SK-N-SH (cell line): Measurements from ENCODE around the gene E2F4. TPM values are rescaled to one million over a fixed set of nuclear protein-coding genes. Genes with fewer than 3 reads are reported as not detected.

Experiments used
- CTCF ChIA-PET: fragments of 300-600, 350-600 bp; formaldehyde crosslinking; extraction: SDS; loops from one replicate; lab custom pipeline; 2021; lab: Yijun Ruan, JAX
- POLR2A ChIA-PET: fragments of 350-600 bp; sonication (Branson Sonifier 250); formaldehyde crosslinking; extraction: SDS; loops from one replicate; lab custom pipeline; 2020; ENCODE audit warnings: antibody characterized with exemption, inconsistent platforms; lab: Yijun Ruan, JAX
- DNase-seq: peaks from one replicate; pipeline ENCODE4 v3.0.0; 2012
- H2AFZ ChIP-seq: fragments of 200-600 bp; sonication (generic); 2 replicates; pipeline ENCODE4 v1.8.1; 2016; ENCODE audit warnings: antibody characterized with exemption, mild to moderate bottlenecking, low read depth
- H3F3A ChIP-seq: fragments of 200-600 bp; sonication (generic); replicated peaks from 2 replicates; pipeline ENCODE3; 2016; ENCODE audit warnings: antibody characterized with exemption, mild to moderate bottlenecking; ENCODE audit not compliant: insufficient read depth
- H3K27ac ChIP-seq, 2 experiments: fragments of 200-500 bp in 1 of 2; fragments of 200-600 bp in 1 of 2; sonication (Bioruptor generic) in 1 of 2; sonication (generic), shearing (Covaris generic) in 1 of 2; 2 replicates each; pipeline versions ENCODE4 v1.5.1 to v1.6.1; 2014 to 2016; ENCODE audit warnings: low read depth in 2 of 2, inconsistent platforms in 1 of 2, low read length in 1 of 2, mild to moderate bottlenecking in 1 of 2, mixed read lengths in 1 of 2
- H3K27me3 ChIP-seq: fragments of 200-600 bp; sonication (generic), shearing (Covaris generic); 2 replicates; pipeline ENCODE4 v1.6.1; 2016; ENCODE audit warnings: mixed run types; ENCODE audit not compliant: insufficient read depth
- H3K36me3 ChIP-seq, 2 experiments: fragments of 200-500 bp in 1 of 2; fragments of 200-600 bp in 1 of 2; sonication (Bioruptor generic) in 1 of 2; sonication (generic) in 1 of 2; replicated peaks in 1 of 2; 2 replicates each; pipeline versions ENCODE3 to v1.5.1; 2014 to 2016; ENCODE audit warnings: low read length in 1 of 2, mild to moderate bottlenecking in 1 of 2; ENCODE audit not compliant: insufficient read depth in 2 of 2, control insufficient read depth in 1 of 2
- H3K4me1 ChIP-seq, 2 experiments: fragments of 200-500 bp in 1 of 2; fragments of 200-600 bp in 1 of 2; sonication (Bioruptor generic) in 1 of 2; sonication (generic), shearing (Covaris generic) in 1 of 2; 2 replicates each; pipeline versions ENCODE4 v1.5.1 to v1.6.1; 2014 to 2016; ENCODE audit warnings: low read depth in 1 of 2, low read length in 1 of 2, mixed run types in 1 of 2; ENCODE audit not compliant: insufficient read depth in 2 of 2, control insufficient read depth in 1 of 2
- H3K4me2 ChIP-seq: fragments of 200-600 bp; sonication (generic), shearing (Covaris generic); 2 replicates; pipeline ENCODE4 v1.6.1; 2017; ENCODE audit warnings: mixed run types
- H3K4me3 ChIP-seq, 2 experiments: fragments of 200-500 bp in 1 of 2; fragments of 200-600 bp in 1 of 2; sonication (Bioruptor generic) in 1 of 2; sonication (generic), shearing (Covaris generic) in 1 of 2; 2 replicates each; pipeline versions ENCODE4 v1.5.1 to v1.8.1; 2014 to 2016; ENCODE audit warnings: low read depth in 2 of 2, inconsistent platforms in 1 of 2, low read length in 1 of 2, mild to moderate bottlenecking in 1 of 2, mixed read lengths in 1 of 2, moderate library complexity in 1 of 2
- H3K79me2 ChIP-seq: fragments of 200-600 bp; sonication (generic); 2 replicates; pipeline ENCODE4 v1.8.1; 2017; ENCODE audit warnings: mild to moderate bottlenecking; ENCODE audit not compliant: insufficient read depth
- H3K9ac ChIP-seq: fragments of 200-600 bp; sonication (generic); 2 replicates; pipeline ENCODE4 v1.6.1; 2017; ENCODE audit warnings: mixed run types
- H3K9me2 ChIP-seq: fragments of 200-600 bp; sonication (generic); 2 replicates; pipeline ENCODE4 v1.6.1; 2017; ENCODE audit warnings: mixed run types
- H3K9me3 ChIP-seq: fragments of 200-600 bp; sonication (generic); 2 replicates; pipeline ENCODE4 v1.6.1; 2017; ENCODE audit warnings: mixed run types, mild to moderate bottlenecking, moderate library complexity
- H4K20me1 ChIP-seq: fragments of 200-600 bp; sonication (generic); 2 replicates; pipeline ENCODE4 v1.6.1; 2017; ENCODE audit warnings: mild to moderate bottlenecking, mixed run types; ENCODE audit not compliant: insufficient read depth
- CHD2 ChIP-seq: fragments of 150-350 bp; IDR thresholded peaks from 2 replicates; pipeline ENCODE4 v1.6.1; 2018; ENCODE audit warnings: low read length; ENCODE audit not compliant: partially characterized antibody
- ELF1 ChIP-seq: IDR thresholded peaks from 2 replicates; pipeline ENCODE4 v1.4.0; 2012
- EP300 ChIP-seq, 2 experiments: IDR thresholded peaks; 2 replicates each; pipeline versions ENCODE4 v1.4.0 to v1.6.1; 2012; ENCODE audit warnings: borderline replicate concordance in 1 of 2, low read depth in 1 of 2, low read length in 1 of 2
- EZH2phosphoT487 ChIP-seq: fragments of 200-600 bp; sonication (generic); IDR thresholded peaks from 2 replicates; pipeline ENCODE4 v1.6.1; 2017; ENCODE audit warnings: low read depth, mixed run types, mild to moderate bottlenecking, antibody characterized with exemption, moderate library complexity, borderline replicate concordance
- FOXM1 ChIP-seq: IDR thresholded peaks from 2 replicates; pipeline ENCODE4 v1.4.0; 2012; ENCODE audit warnings: low read depth, mild to moderate bottlenecking
- GATA2 ChIP-seq: sonication (generic); formaldehyde crosslinking; IDR thresholded peaks from 2 replicates; pipeline ENCODE4 v1.5.0; 2020; ENCODE audit warnings: mild to moderate bottlenecking, missing genetic modification reagents
- JUND ChIP-seq: IDR thresholded peaks from 2 replicates; pipeline ENCODE4 v1.4.0; 2012
- MEF2A ChIP-seq: IDR thresholded peaks from 2 replicates; pipeline ENCODE4 v1.4.0; 2012; ENCODE audit warnings: low read depth, borderline replicate concordance
- MXI1 ChIP-seq: IDR thresholded peaks from 2 replicates; pipeline ENCODE4 v1.6.1; 2012; ENCODE audit warnings: mild to moderate bottlenecking, low read depth, low read length, improper control_type of control experiment
- POLR2AphosphoS5 ChIP-seq: IDR thresholded peaks from 2 replicates; pipeline ENCODE4 v1.6.1; 2012; ENCODE audit warnings: low read depth, low read length
- RAD21 ChIP-seq: IDR thresholded peaks from 2 replicates; pipeline ENCODE4 v1.6.1; 2012; ENCODE audit warnings: mild to moderate bottlenecking, low read length
- RCOR1 ChIP-seq: fragments of 150-350 bp; IDR thresholded peaks from 2 replicates; pipeline ENCODE4 v1.6.1; 2017; ENCODE audit warnings: antibody characterized with exemption, low read length
- RXRA ChIP-seq: IDR thresholded peaks from 2 replicates; pipeline ENCODE4 v1.4.0; 2012; ENCODE audit warnings: low read depth, mild to moderate bottlenecking, borderline replicate concordance
- SIN3A ChIP-seq: IDR thresholded peaks from 2 replicates; pipeline ENCODE4 v1.6.1; 2012; ENCODE audit warnings: low read depth, mild to moderate bottlenecking, low read length, moderate library complexity, borderline replicate concordance
- SMC3 ChIP-seq: IDR thresholded peaks from 2 replicates; pipeline ENCODE4 v1.6.1; 2012; ENCODE audit warnings: low read depth, low read length, improper control_type of control experiment
- TAF1 ChIP-seq: IDR thresholded peaks from 2 replicates; pipeline ENCODE4 v1.6.1; 2012; ENCODE audit warnings: low read depth, mild to moderate bottlenecking, low read length, moderate library complexity, borderline replicate concordance
- TCF12 ChIP-seq: IDR thresholded peaks from 2 replicates; pipeline ENCODE4 v1.4.0; 2012
- TEAD4 ChIP-seq: IDR thresholded peaks from 2 replicates; pipeline ENCODE4 v1.4.0; 2012; ENCODE audit warnings: mild to moderate bottlenecking, borderline replicate concordance; ENCODE audit not compliant: insufficient read depth
- YY1 ChIP-seq: IDR thresholded peaks from 2 replicates; pipeline ENCODE4 v1.4.0; 2012; ENCODE audit warnings: low read depth, mild to moderate bottlenecking
- WGBS: methylation state at CpG from one replicate; pipeline ENCODE4 v1.1.6; 2017; ENCODE audit warnings: low lambda C conversion rate; 5-methylcytosine and 5-hydroxymethylcytosine counted together
- polyA plus RNA-seq, 3 experiments: library from polyadenylated mRNA; depleted of rRNA; stranded (reverse); fragments of >200 nt; gene quantifications; 2 replicates each; pipeline ENCODE4 v1.2.3, GENCODE V29; 2012
- TF ChIP-seq, protein P1 (sequence below): fragments of 150-350 bp; IDR thresholded peaks from 2 replicates; pipeline ENCODE4 v1.6.1; 2017; ENCODE audit warnings: antibody characterized with exemption, low read length, low read depth, borderline replicate concordance
- TF ChIP-seq, protein P2 (sequence below): IDR thresholded peaks from 2 replicates; pipeline ENCODE4 v1.4.0; 2012; ENCODE audit warnings: low read depth, borderline replicate concordance
- TF ChIP-seq, protein P3 (sequence below): IDR thresholded peaks from 2 replicates; pipeline ENCODE4 v1.4.0; 2012; ENCODE audit warnings: low read depth, borderline replicate concordance
- TF ChIP-seq, protein P4 (sequence below): fragments of 200-600 bp; sonication (generic); IDR thresholded peaks from 2 replicates; pipeline ENCODE4 v1.6.1; 2017; ENCODE audit warnings: antibody characterized with exemption, mild to moderate bottlenecking, moderate library complexity

Gene E2F4
- polyA plus RNA-seq, 1 of the 3 experiments (the other 2 are of a cell fraction), result 168 TPM

DNA sequence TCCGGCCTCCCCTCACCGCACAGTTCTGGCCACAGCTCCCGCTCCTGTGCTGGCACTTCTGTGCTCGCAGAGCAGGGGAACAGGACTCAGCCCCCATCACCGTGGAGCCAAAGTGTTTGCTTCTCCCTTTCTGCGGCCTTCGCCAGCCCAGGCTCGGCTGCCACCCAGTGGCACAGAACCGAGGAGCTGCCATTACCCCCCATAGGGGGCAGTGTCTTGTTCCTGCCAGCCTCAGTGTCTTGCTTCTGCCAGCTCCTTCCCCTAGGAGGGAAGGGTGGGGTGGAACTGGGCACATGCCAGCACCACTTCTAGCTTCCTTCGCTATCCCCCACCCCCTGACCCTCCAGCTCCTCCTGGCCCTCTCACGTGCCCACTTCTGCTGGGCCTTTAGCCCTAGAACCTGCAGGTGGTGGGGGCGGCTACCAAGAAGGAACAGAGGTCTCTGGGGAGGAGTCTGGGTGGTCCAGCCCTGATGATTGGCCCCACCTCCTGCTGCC is 6.3 kb downstream of the E2F4 start:
- Histone ChIP-seq H3K4me3 (no peak overlapping the region), H3K4me2 (no peak overlapping the region), H3K27ac (no peak overlapping the region; a peak in 1 of 4 replicates), H3K79me2 (peaks cover 34% of the 10 kb centered on the region), H3K9me3 (no peaks in the 10 kb centered on the region), H4K20me1 (peaks cover 10% of the 10 kb centered on the region), H3K27me3 (no peaks in the 10 kb centered on the region), H3K9ac (no peak overlapping the region), H3K9me2 (no peaks in the 10 kb centered on the region), H2AFZ (no peak overlapping the region), H3K4me1 (peaks cover 3 to 13% of the 10 kb centered on the region in 2 experiments; a peak in 3 of 4 replicates), H3K36me3 (peaks cover 34 to 85% of the 10 kb centered on the region in 2 experiments), H3F3A (peaks cover 31% of the 10 kb centered on the region)
- ChIA-PET POLR2A (interaction anchor here (0.9 to 1.7 kb wide), 7 partner anchors 8 to 50 kb away, joined by 3 to 8 read pairs (median 4); partner anchors contain the start of genes NOL3 and SLC9A5), CTCF (interaction anchor here (1.1 to 2.5 kb wide), 15 partner anchors 9 to 244 kb away, joined by 3 to 8 read pairs (median 4); partner anchors contain the start of genes B3GNT9, CES3, EXOC3L1 and KCTD19)
- DNase-seq, result peak; percentile 81
- 78% methylated on average over 9 of the region's 12 CpGs for WGBS
- TF ChIP-seq SIN3A (no peak), MXI1 (no peak), RXRA (no peak), TEAD4 (no peak), JUND (no peak), RAD21 (0 out of 2 replicates have a peak, but pooled peaks have one; percentile 20), FOXM1 (no peak), SMC3 (no peak), RCOR1 (no peak), POLR2AphosphoS5 (0 out of 2 replicates have a peak, but pooled peaks have one; percentile 16), EP300 (IDR thresholded peaks at IDR 0.05; ENCODE audit: borderline replicate concordance in 1 of 2, low read depth in 1 of 2, low read length in 1 of 2) (no peak), CHD2 (no peak), GATA2 (no peak), TAF1 (no peak), MEF2A (no peak), ELF1 (no peak), EZH2phosphoT487 (no peak), YY1 (no peak), TCF12 (no peak)
- TF ChIP-seq, protein P1, sequence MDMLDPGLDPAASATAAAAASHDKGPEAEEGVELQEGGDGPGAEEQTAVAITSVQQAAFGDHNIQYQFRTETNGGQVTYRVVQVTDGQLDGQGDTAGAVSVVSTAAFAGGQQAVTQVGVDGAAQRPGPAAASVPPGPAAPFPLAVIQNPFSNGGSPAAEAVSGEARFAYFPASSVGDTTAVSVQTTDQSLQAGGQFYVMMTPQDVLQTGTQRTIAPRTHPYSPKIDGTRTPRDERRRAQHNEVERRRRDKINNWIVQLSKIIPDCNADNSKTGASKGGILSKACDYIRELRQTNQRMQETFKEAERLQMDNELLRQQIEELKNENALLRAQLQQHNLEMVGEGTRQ, result no peak
- TF ChIP-seq, protein P2, sequence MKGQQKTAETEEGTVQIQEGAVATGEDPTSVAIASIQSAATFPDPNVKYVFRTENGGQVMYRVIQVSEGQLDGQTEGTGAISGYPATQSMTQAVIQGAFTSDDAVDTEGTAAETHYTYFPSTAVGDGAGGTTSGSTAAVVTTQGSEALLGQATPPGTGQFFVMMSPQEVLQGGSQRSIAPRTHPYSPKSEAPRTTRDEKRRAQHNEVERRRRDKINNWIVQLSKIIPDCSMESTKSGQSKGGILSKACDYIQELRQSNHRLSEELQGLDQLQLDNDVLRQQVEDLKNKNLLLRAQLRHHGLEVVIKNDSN, result no peak
- TF ChIP-seq, protein P3, sequence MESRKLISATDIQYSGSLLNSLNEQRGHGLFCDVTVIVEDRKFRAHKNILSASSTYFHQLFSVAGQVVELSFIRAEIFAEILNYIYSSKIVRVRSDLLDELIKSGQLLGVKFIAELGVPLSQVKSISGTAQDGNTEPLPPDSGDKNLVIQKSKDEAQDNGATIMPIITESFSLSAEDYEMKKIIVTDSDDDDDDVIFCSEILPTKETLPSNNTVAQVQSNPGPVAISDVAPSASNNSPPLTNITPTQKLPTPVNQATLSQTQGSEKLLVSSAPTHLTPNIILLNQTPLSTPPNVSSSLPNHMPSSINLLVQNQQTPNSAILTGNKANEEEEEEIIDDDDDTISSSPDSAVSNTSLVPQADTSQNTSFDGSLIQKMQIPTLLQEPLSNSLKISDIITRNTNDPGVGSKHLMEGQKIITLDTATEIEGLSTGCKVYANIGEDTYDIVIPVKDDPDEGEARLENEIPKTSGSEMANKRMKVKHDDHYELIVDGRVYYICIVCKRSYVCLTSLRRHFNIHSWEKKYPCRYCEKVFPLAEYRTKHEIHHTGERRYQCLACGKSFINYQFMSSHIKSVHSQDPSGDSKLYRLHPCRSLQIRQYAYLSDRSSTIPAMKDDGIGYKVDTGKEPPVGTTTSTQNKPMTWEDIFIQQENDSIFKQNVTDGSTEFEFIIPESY, result no peak
- TF ChIP-seq, protein P4, sequence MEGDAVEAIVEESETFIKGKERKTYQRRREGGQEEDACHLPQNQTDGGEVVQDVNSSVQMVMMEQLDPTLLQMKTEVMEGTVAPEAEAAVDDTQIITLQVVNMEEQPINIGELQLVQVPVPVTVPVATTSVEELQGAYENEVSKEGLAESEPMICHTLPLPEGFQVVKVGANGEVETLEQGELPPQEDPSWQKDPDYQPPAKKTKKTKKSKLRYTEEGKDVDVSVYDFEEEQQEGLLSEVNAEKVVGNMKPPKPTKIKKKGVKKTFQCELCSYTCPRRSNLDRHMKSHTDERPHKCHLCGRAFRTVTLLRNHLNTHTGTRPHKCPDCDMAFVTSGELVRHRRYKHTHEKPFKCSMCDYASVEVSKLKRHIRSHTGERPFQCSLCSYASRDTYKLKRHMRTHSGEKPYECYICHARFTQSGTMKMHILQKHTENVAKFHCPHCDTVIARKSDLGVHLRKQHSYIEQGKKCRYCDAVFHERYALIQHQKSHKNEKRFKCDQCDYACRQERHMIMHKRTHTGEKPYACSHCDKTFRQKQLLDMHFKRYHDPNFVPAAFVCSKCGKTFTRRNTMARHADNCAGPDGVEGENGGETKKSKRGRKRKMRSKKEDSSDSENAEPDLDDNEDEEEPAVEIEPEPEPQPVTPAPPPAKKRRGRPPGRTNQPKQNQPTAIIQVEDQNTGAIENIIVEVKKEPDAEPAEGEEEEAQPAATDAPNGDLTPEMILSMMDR, result peak; percentile 60
